Stimulated activated CD4-positive, alpha-beta T cell treated with anti-CD3 and anti-CD28 coated beads, Interleukin-2, amount 100 ng/mL, for 24 hours (primary cell): ENCODE data around the gene IDH3B.
A peak's percentile ranks its signal among the peaks of the same experiment; 100 is the strongest.

ENCODE experiments used
- DNase-seq, 2 donors: peaks; one replicate each; pipeline ENCODE4 v3.0.0-alpha.2; 2020

Gene IDH3B

GRCh38 chr20:2656471-2657117 is 7.4 kb downstream of the IDH3B start:
- no peak for DNase-seq

GRCh38 chr20:2655331-2656116 is 8.5 kb downstream of the IDH3B start:
- DNase-seq, result no peak

GRCh38 chr20:2654831-2655230 is 9.2 kb downstream of the IDH3B start:
- DNase-seq, result no peak

GRCh38 chr20:2654384-2654822 is 9.6 kb downstream of the IDH3B start:
- no peak for DNase-seq

GRCh38 chr20:2653556-2654383 is 10.2 kb downstream of the IDH3B start:
- DNase-seq, result no peak

- DNase-seq, result peak; percentile 59 to 62
Measured at GRCh38 chr20:2652724-2653555, 11.1 kb downstream of the IDH3B start.

- peak; percentile 95 to 97 for DNase-seq
Measured at GRCh38 chr20:2651772-2652723, 12.0 kb downstream of the IDH3B start, which contains the start of gene NOP56. Gene NOP56 (plus strand): TSS chr20:2652632. CDS start chr20:2652661, 29 bp downstream.

GRCh38 chr20:2643708-2644107 is 20.3 kb downstream of the IDH3B start:
- DNase-seq, result no peak

GRCh38 chr20:2640899-2641298 is 23.1 kb downstream of the IDH3B start:
- no peak for DNase-seq

- DNase-seq, result no peak
Measured at GRCh38 chr20:2640260-2640659, 23.8 kb downstream of the IDH3B start.

- no peak for DNase-seq
Measured at GRCh38 chr20:2637246-2637645, 26.8 kb downstream of the IDH3B start.

GRCh38 chr20:2633381-2633780 is 30.6 kb downstream of the IDH3B start:
- DNase-seq, result no peak

- no peak for DNase-seq
Measured at GRCh38 chr20:2631228-2631627, 32.8 kb downstream of the IDH3B start.

- no peak for DNase-seq
Measured at GRCh38 chr20:2626853-2627541, 37.0 kb downstream of the IDH3B start.

- DNase-seq, result no peak
Measured at GRCh38 chr20:2625062-2625461, 39.0 kb downstream of the IDH3B start.

- DNase-seq, result no peak
Measured at GRCh38 chr20:2624190-2624589, 39.8 kb downstream of the IDH3B start.

- DNase-seq, result no peak
Measured at GRCh38 chr20:2619961-2620595, 43.9 kb downstream of the IDH3B start.

- no peak for DNase-seq
Measured at GRCh38 chr20:2619337-2619736, 44.7 kb downstream of the IDH3B start.

GRCh38 chr20:2618815-2619214 is 45.2 kb downstream of the IDH3B start:
- no peak for DNase-seq

GRCh38 chr20:2617099-2617714 is 46.8 kb downstream of the IDH3B start:
- DNase-seq, result no peak
